Hematopoietic multipotent progenitor cell treated with erythropoietin and hydrocortisone succinate and interleukin-3 and kit ligand, for 15 days (in vitro differentiated cells): Measurements from ENCODE around the gene SUZ12.
"Not testable (repeated sequence)": the region's sequence is repeated elsewhere in the genome, so short reads cannot be mapped to it uniquely, and the experiment has no call there.

Experiments
- DNase-seq: peaks from one replicate; pipeline ENCODE4 v3.0.0-alpha.2; 2015; ENCODE audit warnings: low spot score

The SUZ12 gene

DNA sequence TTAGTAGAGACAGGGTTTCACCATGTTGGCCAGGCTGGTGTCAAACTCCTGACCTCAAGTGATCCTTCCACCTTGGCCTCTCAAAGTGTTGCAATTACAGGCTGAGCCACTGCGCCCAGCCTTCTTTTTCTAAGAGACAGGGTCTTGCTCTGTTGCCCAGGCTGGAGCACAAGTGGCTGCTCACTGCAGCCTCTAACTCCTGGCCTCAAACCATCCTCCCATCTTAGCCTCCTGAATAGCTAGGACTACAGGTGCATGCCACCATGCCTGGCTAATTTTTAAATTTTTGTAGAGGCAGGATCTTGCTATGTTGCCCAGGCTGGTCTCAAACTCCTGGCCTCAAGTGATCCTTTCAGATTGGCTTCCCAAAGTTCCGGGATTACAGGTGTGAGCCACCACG lies 15.1 kb downstream of the SUZ12 start:
- DNase-seq, result not testable (repeated sequence)

DNA sequence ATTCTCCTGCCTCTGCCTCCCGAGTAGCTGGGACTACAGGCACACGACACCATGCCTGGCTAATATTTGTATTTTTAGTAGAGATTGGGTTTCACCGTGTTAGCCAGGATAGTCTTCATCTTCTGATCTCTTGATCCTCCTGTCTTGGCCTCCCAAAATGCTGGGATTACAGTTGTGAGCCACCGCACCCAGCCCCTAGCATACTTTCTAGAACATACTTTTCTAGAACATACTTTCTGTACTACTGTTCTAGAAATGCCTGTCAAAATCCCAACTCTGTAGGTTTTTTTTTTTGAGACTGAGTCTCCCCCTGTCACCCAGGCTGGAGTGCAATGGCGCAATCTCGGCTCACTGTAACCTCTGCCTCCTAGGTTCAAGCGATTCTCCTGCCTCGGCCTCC lies 27.3 kb downstream of the SUZ12 start:
- DNase-seq, result not testable (repeated sequence)

DNA sequence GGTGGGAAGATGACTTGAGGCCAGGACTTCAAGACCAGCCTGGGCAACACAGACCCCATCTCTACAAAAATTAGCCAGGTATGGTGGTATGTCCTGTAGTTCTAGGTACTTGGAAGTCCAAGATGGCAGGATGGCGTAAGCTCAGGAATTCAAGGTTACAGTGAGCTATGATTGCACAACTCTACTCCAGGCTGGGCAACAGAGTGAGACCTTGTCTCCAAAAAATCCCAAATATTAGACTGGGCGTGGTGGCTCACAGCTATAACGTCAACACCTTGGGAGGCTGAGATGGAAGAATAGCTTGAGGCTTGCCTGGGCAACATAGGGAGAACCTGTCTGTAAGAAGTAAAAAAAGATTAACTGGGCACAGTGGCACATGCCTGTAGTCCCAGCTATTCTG lies 30.8 kb downstream of the SUZ12 start:
- no peak for DNase-seq

DNA sequence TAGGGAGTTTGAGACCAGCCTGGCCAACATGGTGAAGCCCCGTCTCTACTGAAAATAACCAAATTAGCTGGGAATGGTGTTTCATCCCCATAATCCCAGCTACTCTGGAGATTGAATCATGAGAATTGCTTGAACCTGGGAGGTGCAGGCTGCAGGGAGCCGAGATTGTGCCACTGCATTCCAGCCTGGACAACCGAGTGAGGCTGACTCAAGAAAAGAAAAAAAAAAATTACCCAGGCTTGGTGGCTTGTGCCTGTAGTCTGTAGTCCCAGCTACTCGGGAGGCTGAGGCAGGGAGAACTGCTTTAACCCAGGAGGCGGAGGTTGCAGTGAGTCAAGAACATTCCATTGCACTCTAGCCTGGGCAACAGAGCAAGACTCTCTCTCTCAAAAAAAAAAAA lies 33.6 kb downstream of the SUZ12 start:
- not testable (repeated sequence) for DNase-seq

DNA sequence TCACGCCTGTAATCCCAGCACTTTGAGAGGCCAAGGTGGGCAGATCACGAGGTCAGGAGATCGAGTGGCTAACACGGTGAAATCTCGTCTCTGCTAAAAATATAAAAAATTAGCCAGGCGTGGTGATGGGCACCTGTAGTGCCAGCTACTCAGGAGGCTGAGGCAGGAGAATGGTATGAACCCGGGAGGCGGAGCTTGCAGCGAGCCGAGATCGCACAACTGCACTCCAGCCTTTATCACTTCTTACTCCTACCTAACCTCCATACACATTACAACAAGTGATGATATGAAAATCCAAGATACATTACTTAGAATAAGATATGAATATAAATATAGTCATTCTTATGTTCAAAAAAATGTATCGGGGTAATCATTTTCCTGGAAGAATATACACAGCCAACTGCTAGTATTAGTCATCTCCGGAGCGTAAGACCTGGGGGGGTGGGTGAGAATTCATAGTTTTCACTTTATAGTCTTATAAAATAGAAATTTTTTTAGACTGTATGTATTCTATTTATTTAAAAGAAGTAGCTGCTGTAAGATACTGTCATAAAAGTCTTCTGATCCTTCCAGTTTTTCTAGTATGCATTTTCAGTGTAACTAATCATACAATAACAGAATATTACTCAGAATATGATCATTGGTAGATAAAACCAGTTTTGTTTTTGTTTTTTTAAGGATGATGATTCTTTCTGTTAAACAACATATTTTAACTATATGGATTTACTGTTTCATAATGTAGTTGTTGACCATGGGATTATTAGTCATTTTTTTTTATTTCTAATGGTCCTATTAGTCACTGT lies 37.7 kb downstream of the SUZ12 start:
- not testable (repeated sequence) for DNase-seq

DNA sequence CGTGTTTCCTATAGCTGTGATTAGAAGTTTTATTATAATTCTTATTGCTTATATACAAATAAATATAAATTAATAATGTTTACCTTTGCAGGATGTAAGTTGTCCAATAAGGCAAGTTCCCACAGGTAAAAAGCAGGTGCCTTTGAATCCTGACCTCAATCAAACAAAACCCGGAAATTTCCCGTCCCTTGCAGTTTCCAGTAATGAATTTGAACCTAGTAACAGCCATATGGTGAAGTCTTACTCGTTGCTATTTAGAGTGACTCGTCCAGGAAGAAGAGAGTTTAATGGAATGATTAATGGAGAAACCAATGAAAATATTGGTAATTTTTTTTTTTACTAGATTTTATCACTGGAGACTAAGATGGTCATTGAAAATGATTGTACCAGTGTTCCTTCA lies 38.6 kb downstream of the SUZ12 start:
- not testable (repeated sequence) for DNase-seq

DNA sequence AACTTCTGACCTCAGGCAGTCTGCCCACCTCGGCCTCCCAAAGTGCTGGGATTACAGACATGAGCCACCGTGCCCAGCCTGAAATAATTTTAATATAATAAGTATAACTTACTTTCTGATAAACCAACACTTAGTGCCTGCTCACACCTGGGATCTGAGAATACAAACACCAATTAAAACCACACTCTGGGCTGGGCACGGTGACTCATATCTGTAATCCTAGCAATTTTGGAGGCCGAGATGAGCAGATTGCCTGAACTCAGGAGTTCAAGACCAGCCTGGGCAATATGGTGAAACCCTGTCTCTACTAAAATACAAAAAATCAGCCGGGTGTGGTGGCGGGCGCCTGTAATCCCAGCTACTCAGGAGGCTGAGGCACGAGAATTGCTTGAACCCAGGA lies 55.0 kb downstream of the SUZ12 start:
- not testable (repeated sequence) for DNase-seq

DNA sequence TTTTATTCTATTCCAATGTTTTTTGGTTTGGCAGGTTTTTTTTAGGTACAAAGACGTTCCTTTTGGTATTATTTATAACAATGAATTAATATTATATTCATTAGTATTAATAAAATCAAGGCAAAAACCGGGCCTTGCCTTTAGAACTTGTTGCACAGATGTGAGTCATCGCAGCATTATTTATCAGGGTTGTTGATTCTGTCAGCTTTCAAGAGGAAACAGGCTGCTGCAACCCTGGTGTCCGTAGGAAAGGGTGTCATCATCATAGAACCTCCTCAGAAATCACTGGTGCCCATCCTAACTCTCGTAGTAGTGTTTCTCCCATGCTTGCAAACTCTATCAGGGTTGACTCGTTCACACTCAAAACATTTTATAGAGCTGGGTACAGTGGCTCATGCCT lies 60.2 kb downstream of the SUZ12 start:
- DNase-seq, result no peak

DNA sequence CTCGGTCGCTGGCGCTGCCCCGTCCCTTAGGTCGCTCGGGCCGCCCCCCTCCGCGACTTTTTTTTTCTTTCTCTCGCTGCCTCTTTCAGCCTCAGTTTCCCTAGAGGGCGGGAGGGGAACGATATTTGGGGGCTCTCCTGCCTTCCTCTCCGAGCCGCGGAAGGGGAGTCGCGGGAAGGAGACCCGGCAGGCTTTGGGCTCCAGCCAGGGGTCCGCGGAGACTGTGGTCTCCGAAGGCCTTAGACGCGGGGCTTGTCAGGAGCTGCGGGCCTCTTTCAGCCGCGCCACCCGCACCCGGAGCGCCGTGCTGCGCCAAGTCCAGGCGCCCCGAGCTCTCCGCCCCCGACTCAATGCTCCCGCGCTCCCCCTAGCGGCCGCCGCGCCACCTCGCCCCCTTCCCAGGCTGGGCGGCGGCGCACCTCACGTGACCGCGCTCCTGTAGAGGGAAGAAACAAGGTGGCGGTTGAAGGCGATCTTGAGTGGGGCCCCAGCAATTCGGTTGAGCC lies 70.2 kb downstream of the SUZ12 start, which contains the start of gene LRRC37B:
TSS of gene LRRC37B (plus strand) at position 427 of the 506 bp plus-strand sequence. CDS start 14,010 bp downstream, outside the sequence.
- peak; percentile 86 for DNase-seq

DNA sequence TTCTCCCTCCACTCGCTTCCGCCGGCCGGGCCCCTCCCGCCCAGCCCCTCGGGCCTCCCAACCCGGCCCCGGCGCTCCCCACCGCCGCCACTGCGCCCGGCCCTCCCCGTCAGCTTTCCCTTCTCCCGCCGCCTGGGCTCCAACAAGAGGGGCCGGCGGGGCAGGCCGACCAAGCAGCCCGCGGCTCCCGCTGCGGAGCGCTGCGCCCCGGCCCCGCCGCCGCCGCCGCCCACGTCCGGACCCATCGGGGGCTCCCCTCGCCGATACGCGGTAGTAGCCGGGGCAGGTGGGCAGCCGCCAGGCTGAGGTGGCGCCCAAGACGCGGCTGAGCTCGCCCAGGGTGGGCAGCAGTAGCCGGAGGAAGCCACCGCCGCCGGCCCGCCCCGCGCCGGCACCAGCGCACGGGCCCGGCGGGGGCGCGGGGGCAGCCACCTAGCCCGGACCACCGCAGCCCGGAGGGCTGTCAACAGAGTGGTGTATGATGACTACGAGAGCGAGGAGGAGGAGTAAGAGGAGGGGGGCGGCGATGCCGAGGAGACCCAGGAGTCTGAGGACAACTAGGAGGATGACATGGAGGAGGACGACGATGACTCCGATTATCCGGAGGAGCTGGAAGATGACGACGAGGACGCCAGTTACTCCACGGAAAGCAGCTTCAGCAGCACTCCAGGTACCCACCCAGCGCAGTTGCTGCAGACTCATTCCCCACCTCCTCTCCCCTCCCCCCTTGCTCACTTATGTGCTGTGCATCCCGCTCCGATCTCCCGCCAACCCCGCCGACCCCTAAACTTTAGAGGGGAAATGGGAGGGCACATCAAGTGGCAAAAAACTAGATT lies 70.9 kb downstream of the SUZ12 start:
- DNase-seq, result peak; percentile 43

DNA sequence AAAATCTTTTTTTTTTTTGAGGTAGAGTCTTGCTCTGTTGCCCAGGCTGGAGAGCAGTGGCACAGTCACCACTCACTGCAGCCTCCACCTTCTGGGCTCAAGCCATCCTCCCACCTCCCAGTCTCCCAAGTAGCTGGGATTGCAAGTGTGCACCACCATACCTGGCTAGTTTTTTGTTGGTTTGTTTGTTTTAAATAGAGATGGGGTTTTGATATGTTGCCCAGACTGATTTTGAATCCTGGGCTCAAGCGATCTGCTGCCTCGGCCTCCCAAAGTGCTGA lies 72.4 kb downstream of the SUZ12 start:
- no peak for DNase-seq

DNA sequence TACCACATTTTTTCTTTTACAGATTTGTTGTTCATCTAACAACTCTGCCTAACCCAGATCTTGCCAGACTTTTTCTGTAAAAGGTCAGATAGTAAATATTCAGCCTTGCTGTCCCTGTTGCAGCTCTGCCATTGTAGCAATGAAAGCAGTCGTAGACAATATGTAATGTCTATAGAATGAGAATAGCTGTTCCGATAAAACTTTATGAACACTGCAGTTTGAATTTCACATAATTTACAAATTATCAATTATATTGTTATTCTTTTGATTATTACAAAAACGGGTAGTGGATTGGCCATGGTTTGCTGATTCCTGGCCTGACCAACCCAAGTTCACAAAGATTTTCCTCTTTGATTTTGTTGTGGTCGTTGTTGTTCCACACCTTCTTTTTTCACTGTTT lies 73.3 kb downstream of the SUZ12 start:
- no peak for DNase-seq

DNA sequence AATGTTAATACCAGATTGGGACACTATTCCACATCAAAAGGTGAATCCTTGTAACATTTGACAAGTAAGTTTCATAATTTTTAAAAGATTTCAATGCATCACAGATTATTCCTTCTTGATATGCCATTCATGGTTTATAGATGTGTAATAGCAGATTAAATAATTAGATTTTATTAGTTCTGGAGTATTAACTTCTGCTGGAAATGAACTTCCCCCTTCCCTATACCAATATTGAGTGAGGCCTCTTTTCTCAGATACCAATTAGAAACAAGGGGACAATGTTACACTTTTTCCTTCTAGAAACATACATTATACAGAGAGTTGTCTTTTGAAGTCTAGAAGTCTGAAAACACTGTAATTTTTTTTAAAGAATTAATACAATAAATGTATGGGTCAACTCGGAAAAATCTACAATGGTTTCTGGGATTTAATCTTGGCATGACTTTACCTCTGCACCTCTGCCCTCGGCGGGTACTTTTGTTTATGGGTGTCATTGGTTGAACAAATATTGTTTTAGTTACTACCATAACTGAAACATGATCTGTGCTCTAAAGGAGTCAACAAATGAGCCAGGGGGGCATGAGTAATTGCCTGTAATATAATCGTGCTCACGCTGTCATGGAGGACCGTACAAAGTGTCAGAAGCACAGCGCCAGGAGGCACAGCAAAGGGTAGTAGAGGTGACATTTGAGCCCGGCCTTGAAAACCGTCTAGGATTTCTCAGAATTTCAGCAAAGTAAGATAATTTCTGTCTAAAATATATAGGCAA lies 78.6 kb downstream of the SUZ12 start:
- DNase-seq, result no peak

DNA sequence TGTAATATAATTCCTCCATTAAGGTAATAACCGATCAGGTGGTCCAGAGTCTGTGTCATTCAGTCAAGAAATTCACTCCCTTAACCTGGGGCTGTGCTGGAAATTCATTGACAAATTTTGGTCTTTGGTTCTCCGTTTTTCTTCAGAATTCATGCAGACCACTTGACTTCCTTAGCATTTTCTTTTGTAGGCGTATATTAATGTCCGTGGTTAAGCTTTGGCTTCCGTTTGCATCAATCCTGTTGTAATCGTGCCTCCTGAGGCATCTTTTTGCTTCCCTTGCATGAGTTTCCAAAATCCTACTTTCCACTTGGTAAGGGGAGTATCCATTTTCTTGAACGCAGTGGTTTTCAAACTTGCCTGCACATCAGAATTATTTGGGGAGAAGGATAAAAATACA lies 79.4 kb downstream of the SUZ12 start:
- no peak for DNase-seq

DNA sequence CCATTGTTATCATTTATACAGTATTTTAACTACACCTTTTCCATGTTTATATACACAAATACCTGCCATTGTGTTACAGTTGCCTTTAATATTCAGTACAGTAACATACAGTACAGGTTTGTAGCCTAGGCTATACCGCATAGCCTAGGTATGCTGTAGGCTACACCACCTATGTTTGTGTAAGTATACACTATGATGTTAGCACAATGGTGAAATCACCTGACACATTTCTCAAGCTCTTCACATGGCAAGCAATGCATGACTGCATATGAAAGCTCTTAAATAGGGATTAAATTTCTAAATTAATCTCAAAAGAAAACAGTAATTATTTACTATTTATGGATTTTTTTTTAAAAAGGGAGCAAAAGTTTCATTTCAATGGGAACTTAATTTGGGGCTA lies 82.4 kb downstream of the SUZ12 start:
- no peak for DNase-seq

DNA sequence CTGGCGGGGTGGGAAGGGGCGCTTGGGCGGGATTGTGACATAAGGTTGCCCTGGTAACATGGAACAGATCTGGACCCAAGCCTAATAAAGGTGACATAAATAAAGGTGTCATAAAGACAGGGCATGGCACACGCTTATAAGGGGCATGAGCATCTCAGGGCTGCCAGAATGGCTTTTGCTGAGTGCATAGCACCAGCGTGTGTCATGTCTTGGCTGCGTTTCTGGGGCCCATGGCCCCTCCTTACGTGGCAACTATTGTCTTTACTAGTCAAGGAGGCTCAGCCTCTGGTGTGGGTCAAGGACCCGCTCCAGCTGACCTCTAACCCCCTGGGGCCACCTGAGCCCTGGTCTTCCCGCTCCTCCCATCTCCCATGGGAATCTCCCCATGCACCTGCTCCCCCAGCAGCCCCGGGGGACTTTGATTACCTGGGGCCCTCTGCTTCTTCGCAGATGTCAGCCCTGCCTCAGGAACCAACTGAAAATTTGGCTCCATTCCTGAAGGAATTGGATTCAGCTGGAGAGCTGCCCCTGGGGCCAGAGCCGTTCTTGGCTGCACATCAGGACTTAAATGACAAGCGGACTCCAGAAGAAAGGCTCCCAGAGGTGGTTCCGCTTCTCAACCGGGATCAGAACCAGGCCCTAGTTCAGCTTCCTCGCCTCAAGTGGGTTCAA lies 84.3 kb downstream of the SUZ12 start:
- no peak for DNase-seq

DNA sequence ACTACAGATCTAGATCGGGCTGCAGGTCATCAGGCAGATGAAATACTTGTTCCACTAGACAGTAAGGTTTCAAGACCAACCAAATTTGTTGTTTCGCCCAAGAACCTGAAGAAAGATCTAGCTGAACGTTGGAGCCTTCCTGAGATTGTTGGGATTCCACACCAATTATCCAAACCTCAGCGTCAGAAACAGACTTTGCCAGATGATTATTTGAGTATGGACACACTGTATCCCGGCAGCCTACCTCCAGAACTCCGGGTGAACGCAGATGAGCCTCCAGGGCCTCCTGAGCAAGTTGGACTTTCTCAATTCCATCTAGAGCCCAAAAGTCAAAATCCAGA lies 84.8 kb downstream of the SUZ12 start:
- no peak for DNase-seq

DNA sequence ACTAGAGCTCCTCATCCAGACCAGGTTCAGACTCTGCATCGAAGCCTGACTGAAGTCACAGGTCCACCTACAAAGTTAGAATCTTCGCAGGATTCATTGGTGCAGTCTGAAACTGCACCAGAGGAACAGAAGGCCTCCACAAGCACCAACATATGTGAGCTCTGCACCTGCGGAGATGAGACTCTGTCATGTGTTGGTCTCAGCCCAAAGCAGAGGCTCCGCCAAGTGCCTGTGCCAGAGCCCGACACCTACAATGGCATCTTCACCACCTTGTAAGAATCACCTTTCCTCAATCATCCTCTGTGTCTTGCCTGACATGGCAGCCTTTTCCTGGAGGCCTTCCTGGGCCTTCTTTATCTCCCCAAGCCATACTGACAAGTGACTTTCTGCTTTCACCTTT lies 85.7 kb downstream of the SUZ12 start:
- not testable (repeated sequence) for DNase-seq

DNA sequence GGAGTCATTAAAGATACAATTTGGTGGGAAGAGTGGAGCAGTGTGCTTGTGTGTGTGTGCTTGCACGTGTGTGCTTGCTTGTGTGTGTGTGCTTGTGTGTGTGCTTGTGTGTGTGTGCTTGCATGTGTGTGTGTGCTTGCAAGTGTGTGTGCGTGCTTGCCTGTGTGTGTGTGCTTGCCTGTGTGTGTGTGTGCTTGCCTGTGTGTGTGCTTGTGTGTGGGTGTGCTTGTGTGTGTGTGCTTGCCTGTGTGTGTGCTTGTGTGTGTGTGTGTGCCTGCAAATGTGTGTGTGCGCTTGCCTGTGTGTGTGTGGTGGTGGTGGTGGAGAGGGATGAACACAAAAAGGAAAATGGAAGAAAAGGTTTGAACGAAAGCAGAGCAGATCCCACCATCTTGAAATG lies 90.5 kb downstream of the SUZ12 start:
- DNase-seq, result not testable (repeated sequence)

DNA sequence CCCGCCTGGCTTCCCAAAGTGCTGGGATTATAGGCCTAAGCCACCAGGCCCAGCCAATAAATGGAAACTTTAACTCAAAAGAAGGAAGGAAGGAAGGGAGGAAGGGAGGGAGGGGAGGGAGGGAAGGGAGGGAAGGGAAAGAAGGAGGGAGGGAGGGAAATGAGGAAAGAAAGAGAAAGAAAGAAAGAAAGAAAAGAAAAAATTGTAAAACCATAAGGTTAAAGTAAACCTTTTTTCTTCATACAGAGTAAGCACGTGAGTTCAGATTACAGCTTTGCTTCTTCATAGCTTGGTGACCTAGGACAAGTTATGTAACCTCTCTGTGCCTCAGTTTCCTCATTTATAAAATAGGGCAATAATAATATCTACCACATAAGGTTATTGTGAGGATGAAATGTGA lies 96.4 kb downstream of the SUZ12 start:
- DNase-seq, result no peak

DNA sequence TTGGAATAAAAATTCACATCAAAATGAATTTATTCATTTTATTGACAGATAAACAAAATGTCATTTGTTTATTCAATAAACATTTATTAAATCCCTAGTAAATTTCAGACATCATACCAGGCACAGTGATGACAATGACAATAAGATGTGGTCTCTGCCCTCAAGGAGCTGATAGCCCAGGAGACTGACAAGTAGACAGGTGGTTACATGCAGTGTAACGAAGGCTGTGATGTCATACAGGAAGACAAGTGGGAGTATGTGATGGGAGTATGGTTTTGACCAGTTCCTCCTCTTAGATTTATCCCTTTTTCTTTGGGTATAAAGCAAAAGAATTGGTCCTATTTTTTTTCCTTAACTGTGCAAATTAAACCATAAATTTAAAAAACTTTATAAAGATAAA lies 97.0 kb downstream of the SUZ12 start:
- not testable (repeated sequence) for DNase-seq

DNA sequence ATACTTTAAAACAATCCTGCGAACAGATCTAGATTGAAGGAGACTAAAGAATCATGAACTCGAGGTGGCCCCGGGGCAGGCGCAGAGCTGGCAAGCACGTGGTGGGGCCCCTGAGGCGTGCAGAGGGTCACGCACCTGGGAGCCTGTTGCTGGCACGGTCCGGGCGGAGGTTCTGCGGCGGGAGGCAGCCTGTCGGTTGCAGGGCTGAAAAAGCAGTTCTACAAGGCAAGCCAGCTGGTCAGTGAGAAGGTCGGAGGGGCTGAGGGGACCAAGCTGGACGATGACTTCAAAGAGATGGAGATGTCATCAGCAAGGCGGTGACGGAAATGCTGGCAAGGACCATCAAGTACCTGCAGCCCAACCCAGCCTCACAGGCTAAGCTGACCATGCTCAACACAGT lies 103.4 kb downstream of the SUZ12 start:
- not testable (repeated sequence) for DNase-seq
